ENCODE measurements around the gene KIAA1217.

- TF ChIP-seq SMC3 (conservative IDR thresholded peaks at IDR 0.05; ENCODE audit: poor library complexity) (no peak), CTCF (IDR thresholded peaks at IDR 0.05; ENCODE audit: poor library complexity, severe bottlenecking) (no peak), EZH2 (IDR thresholded peaks at IDR 0.05; ENCODE audit: borderline replicate concordance, insufficient read depth, low read length, poor library complexity, severe bottlenecking) (no peak), EP300 (conservative IDR thresholded peaks at IDR 0.05; ENCODE audit: poor library complexity, severe bottlenecking) (no peak)
These were observed 347.3 kb downstream of the KIAA1217 start for GRCh38 chr10:24556126-24556749.
